ENCODE data around the gene MYO16.

GRCh38 chr13:109213714-109214113, 584.3 kb downstream of the MYO16 start:
- TF ChIP-seq RAD21 (IDR thresholded peaks at IDR 0.05; ENCODE audit: low read length) (no peak), CTCF (conservative IDR thresholded peaks at IDR 0.05; ENCODE audit: low read depth, low read length) (no peak), SMC3 (IDR thresholded peaks at IDR 0.05; ENCODE audit: low read depth, low read length) (no peak), POLR2A (IDR thresholded peaks at IDR 0.05; ENCODE audit: low read depth, low read length) (no peak), RCOR1 (IDR thresholded peaks at IDR 0.05; ENCODE audit: insufficient replicate concordance, low read length) (no peak), FOS (IDR thresholded peaks at IDR 0.05; ENCODE audit: low read depth, low read length) (no peak), NFE2L2 (IDR thresholded peaks at IDR 0.05; ENCODE audit: low read depth, low read length) (no peak), MAZ (IDR thresholded peaks at IDR 0.05; ENCODE audit: borderline replicate concordance, low read depth, low read length) (no peak)
- TF ChIP-seq, protein P1, sequence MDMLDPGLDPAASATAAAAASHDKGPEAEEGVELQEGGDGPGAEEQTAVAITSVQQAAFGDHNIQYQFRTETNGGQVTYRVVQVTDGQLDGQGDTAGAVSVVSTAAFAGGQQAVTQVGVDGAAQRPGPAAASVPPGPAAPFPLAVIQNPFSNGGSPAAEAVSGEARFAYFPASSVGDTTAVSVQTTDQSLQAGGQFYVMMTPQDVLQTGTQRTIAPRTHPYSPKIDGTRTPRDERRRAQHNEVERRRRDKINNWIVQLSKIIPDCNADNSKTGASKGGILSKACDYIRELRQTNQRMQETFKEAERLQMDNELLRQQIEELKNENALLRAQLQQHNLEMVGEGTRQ (IDR thresholded peaks at IDR 0.05; ENCODE audit: low read depth, low read length), result no peak
